CD4-positive, alpha-beta T cell treated with Interleukin-6 for 4 hours (primary cell): ENCODE measurements around the gene HYAL2.

Source experiments
- DNase-seq: peaks from one replicate; pipeline ENCODE4 v3.0.0-alpha.2; 2020; ENCODE audit warnings: mixed read lengths

HYAL2 gene

GRCh38 chr3:50303013-50303815 is 19.3 kb downstream of the HYAL2 start, which contains the start of gene HYAL1:
HYAL1 (minus strand) TSS chr3:50303574; CDS start chr3:50302956, 618 bp downstream.
- no peak for DNase-seq

- DNase-seq, result no peak
Observed at GRCh38 chr3:50302095-50303012, 20.2 kb downstream of the HYAL2 start.

DNA sequence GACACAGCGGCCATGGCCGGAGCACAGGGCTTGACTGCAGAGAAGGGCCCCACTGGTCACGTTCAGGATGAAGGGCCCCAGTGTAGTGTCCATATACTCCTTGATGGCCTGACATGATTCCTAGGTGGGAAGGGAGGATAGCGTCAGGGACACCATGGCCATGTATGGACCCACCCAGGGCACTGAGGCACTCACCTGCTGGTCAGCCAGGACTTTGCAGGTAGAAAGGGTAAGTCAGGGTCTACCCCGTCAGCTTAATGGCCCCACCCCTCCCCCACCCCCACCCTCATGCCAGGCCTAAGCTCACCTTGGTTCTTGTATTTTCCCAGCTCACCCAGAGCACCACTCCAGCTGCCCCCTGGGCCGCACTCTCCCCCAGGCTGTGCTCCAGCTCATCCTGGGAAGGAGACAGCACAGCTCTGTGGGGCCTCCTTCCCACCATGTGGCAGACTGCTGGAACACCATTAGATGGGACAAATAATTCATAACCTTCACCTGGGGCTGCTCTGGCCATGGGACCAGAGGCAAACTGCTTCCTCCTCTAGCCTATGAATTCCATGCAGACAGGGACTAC is 21.8 kb downstream of the HYAL2 start:
- DNase-seq, result no peak

DNA sequence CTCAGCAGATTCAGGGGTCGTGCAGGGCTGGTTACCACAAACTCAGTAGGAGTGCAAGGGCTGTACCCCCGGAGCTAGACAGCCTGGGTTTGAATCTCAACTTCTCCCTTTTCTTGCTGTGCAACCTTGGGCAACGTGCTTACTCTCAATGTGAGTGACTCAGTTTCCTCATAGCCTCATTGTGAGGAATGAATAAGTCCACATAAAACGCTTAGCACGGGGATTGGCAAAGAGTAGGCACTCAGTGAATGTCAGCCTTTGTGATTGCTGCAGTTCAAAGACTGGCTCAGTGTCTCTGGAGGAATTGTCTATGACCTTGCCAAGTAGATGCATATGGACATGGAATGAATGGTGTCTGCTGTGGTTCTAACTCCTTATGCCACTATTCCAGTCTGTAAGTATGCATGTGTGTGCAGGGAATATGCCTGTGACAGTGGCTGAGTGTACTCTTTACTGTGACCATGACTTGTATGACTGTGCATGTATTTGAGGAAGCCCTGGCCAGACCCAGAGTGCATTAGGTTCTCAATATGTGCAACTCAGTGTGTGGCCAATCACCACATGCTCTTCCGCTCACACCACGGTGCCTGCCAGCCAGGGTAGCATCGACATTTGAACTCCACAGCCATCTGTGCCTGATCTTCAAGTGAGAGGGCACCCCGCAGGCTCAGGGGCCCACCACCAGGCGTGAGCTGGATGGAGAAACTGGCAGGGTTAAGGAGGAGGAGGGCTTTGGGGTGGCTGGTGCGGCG is 22.4 kb downstream of the HYAL2 start:
- no peak for DNase-seq

DNA sequence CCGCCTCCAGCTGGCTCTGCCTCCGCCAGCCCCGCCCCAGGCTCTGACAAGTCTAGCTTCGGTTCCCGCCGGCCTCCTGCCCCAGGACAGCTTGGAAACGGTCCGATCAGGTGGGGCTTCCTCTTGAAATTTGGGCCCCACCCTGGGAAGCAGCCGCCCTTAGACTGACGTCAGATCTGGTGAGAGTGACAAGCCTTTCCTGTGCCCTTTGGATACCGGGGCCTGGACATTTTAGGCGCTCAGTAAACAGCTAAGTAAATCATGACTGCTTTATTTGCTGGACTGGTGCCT is 23.0 kb downstream of the HYAL2 start:
- DNase-seq, result no peak

GRCh38 chr3:50298836-50299637 is 23.5 kb downstream of the HYAL2 start, which contains the start of the genes HYAL3 and NAA80:
HYAL3 (minus strand) TSS chr3:50299405; CDS start chr3:50295602, 3,803 bp downstream.
NAA80 (minus strand) TSS chr3:50299405; CDS start chr3:50297463, 1,942 bp downstream.
- DNase-seq, result peak; percentile 100

GRCh38 chr3:50297896-50298725 is 24.4 kb downstream of the HYAL2 start:
- no peak for DNase-seq

DNA sequence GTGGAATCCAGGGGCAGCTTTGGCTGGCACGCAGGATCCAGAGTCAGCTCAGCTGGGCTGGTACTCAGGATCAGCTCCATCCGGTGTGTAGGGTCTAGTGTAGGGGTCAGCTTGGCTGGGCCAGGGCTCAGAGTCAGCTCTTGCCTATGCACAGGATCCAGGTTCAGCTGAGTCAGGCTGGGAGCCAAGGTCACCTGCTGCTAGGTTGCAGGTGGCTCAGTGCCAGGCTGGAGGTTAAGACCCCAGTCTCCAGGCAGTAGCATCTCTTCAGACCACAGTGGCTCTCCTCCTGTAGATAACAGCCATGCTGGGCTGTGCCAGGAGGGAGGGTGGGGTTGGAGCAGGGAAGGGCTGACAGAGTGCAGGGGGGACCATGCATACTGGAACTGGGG is 25.2 kb downstream of the HYAL2 start:
- DNase-seq, result no peak

DNA sequence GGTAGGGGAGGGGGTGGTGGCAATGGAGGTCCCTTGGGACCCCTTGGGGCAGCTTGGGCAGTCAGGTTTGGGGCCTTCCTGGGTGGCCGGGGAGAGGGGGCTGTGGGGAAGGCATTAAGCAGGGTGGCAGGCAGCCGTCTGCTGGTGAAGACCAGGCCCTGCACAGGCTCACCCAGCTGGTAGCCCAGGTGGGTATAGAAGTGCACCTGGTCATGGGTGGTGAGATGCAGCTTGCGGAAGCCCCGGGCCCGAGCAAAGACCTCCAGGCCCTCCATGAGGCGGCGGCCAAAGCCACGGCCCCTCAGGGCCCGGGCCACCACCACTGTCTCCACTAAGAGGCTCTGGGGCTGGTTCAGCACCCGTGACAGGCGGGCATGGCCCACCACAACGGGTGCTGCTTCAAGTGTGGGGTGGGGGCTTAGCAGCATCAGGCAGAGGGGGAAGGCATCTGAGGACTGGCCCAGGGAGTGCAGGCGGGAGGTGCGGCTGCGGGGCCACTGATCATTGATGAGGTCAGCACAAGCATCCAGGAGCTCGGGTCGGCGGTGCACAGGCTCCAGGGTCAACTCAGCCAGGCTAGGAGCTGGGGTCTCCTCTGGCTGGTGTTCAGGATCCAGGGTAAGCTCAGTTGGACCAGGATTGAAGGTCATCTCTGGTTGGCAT is 25.7 kb downstream of the HYAL2 start:
- no peak for DNase-seq

GRCh38 chr3:50295553-50296431 is 26.8 kb downstream of the HYAL2 start:
- no peak for DNase-seq

- DNase-seq, result no peak
Observed at GRCh38 chr3:50294492-50295403, 27.8 kb downstream of the HYAL2 start.

- DNase-seq, result no peak
Observed at GRCh38 chr3:50294089-50294488, 28.5 kb downstream of the HYAL2 start.

DNA sequence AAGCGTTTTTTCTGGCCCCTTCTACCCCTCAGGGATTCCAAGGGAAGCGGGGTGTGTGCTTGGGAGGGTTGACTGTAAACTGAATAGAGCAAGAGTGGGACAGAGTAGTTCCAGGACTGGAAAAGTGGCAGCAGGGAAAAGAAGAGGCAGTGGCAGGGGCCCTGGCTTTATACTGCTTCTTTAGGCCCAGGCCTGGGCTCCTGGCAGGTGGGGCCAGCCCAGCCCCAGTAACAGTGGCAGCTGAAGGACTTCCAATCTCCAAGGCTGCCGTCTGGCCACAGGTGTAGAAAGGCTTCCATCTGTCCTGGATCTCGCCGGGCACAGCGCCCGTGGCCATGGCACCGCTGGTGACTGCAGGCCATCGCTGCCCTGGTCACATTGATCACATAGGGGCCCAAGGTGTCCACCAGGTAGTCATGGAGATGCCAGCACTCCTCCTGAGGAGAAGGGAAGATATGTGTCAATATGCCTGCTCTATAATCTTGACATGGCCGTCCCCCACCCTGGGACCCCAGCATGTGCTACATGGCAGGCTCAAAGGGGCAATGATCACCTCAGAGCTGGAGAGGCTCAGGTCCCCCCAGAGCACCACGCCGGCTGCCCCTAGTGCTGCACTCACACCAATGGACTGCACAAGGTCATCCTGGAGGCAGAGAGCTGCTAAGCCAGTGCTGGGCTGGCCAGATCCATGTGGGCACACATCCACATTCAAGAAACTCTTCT is 29.3 kb downstream of the HYAL2 start:
- no peak for DNase-seq

DNA sequence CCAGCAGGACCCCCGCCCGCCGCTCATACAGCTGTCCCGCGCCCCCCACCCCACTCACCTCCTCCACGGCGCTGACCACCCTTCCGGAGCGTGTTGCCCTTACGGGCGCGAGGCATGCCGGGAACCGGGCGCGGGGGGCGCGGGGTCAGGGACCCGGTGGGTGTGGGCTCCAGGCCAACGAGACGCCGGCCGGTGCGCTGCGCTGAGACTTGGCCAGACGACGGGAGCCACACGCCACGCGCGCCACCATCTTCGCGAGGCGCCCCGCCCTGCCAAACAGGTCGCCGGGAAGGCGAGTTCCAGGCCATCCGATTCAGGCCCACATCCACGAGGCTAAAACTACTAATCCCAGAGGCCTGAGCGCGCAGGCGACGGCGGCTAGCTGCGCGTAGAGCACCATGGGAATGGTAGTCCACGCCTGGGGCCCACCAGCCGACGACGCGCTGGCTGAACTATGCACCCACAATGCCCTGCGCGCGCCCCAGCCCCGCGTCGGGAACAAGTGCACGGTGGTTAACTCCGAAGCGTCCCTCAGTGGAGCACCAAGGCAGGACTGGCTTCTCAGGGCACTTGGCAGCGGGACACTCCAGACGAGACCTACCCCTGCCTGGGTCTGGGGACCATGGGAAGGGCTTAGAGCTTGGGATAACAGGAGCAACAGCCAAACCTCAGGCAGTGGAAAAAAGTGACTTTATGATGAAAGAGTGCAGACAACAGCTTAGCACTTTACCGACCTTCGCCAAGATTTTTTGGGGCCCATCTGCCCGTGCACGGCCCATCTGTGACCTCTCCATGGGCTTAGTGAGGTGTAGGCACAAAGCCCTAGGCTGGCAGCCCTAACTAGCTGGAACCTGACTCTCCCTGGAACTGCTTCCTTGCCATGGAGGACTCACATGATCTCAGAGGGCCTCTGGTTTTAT is 30.1 kb downstream of the HYAL2 start, which contains the start of gene IFRD2:
IFRD2 (minus strand) TSS at position 271 of the 920 bp plus-strand sequence; CDS start at position 116, 155 bp downstream.
- DNase-seq, result peak; percentile 97

- DNase-seq, result no peak
Observed at GRCh38 chr3:50290161-50290641, 32.3 kb downstream of the HYAL2 start.

- no peak for DNase-seq
Observed at GRCh38 chr3:50289130-50289529, 33.4 kb downstream of the HYAL2 start.
